Body of pancreas (tissue), 4 donors: ENCODE results near the gene ADAMTS13.

Experiments
- CTCF ChIP-seq, 7 experiments: fragments of 450-650 bp in 4 of 7; fragments of 200-600 bp in 3 of 7; sonication (generic) in 3 of 7; IDR thresholded peaks; one replicate each; pipeline ENCODE4 v1.5.1; 2016 to 2019; ENCODE audit warnings: antibody characterized with exemption in 7 of 7
- POLR2A ChIP-seq, 3 donors: fragments of 450-650 bp; IDR thresholded peaks; one replicate each; pipeline ENCODE4 v1.6.1; 2016; ENCODE audit warnings: antibody characterized with exemption in 3 of 3, mild to moderate bottlenecking in 2 of 3

- TF ChIP-seq CTCF (IDR thresholded peaks at IDR 0.05) = no peak
- TF ChIP-seq POLR2A (IDR thresholded peaks at IDR 0.05) = no peak
Measured at GRCh38 chr9:133443248-133443647, 21.1 kb downstream of the ADAMTS13 start.
